GM21381 (cell line): ENCODE results near the gene SLC17A5.

ENCODE experiments used
- ATAC-seq: cut with Tn5 transposase; IDR thresholded peaks from one replicate; pipeline ENCODE4 v1.9.1; 2021; ENCODE audit warnings: mild to moderate bottlenecking, moderate library complexity; ENCODE audit not compliant: unreplicated experiment

Gene SLC17A5

GRCh38 chr6:73667798-73668197 lies 14.0 kb upstream of the SLC17A5 start:
- ATAC-seq = peak; percentile 45

GRCh38 chr6:73666393-73666792 lies 12.6 kb upstream of the SLC17A5 start:
- ATAC-seq = no peak

GRCh38 chr6:73665686-73666319 lies 12.0 kb upstream of the SLC17A5 start:
- no peak for ATAC-seq

GRCh38 chr6:73664701-73665100 lies 10.9 kb upstream of the SLC17A5 start:
- ATAC-seq = no peak

GRCh38 chr6:73657201-73657600 lies 3.4 kb upstream of the SLC17A5 start:
- ATAC-seq = no peak

GRCh38 chr6:73656531-73657145 lies 2.8 kb upstream of the SLC17A5 start:
- ATAC-seq = no peak

- no peak for ATAC-seq
Measured at GRCh38 chr6:73655341-73655917, 1.6 kb upstream of the SLC17A5 start.

GRCh38 chr6:73652637-73653570 lies 888 bp downstream of the SLC17A5 start:
- ATAC-seq = peak; percentile 40

- no peak for ATAC-seq
Measured at GRCh38 chr6:73649783-73650182, 4.0 kb downstream of the SLC17A5 start.

GRCh38 chr6:73648166-73648565 lies 5.6 kb downstream of the SLC17A5 start:
- ATAC-seq = no peak

GRCh38 chr6:73644941-73645591 lies 8.7 kb downstream of the SLC17A5 start:
- no peak for ATAC-seq

- no peak for ATAC-seq
Measured at GRCh38 chr6:73644030-73644429, 9.8 kb downstream of the SLC17A5 start.

GRCh38 chr6:73642530-73642929 lies 11.3 kb downstream of the SLC17A5 start:
- no peak for ATAC-seq

GRCh38 chr6:73640179-73640750 lies 13.5 kb downstream of the SLC17A5 start:
- no peak for ATAC-seq

- ATAC-seq = no peak
Measured at GRCh38 chr6:73639040-73639439, 14.8 kb downstream of the SLC17A5 start.

GRCh38 chr6:73637404-73637803 lies 16.4 kb downstream of the SLC17A5 start:
- no peak for ATAC-seq

GRCh38 chr6:73636048-73636447 lies 17.7 kb downstream of the SLC17A5 start:
- ATAC-seq = no peak

GRCh38 chr6:73632346-73632745 lies 21.4 kb downstream of the SLC17A5 start:
- no peak for ATAC-seq

GRCh38 chr6:73631849-73632248 lies 21.9 kb downstream of the SLC17A5 start:
- no peak for ATAC-seq

- no peak for ATAC-seq
Measured at GRCh38 chr6:73630401-73630800, 23.4 kb downstream of the SLC17A5 start.

- ATAC-seq = no peak
Measured at GRCh38 chr6:73624896-73625295, 28.9 kb downstream of the SLC17A5 start.
